Occipital lobe (tissue), 2 donors: ENCODE measurements around the gene COX6B1. TPM values are rescaled to one million over a fixed set of nuclear protein-coding genes. Genes with fewer than 3 reads are reported as not detected.
"Not testable (repeated sequence)": the region's sequence is repeated elsewhere in the genome, so short reads cannot be mapped to it uniquely, and the experiment has no call there.

Experiments
- DNase-seq: peaks from one replicate; lab custom pipeline; 2025; lab: John Stamatoyannopoulos, UW
- total RNA-seq: library from RNA; depleted of rRNA; stranded (reverse); fragments of >200 nt; gene quantifications from one replicate; pipeline ENCODE4 v1.2.3, GENCODE V29; 2014

Gene COX6B1, protein sequence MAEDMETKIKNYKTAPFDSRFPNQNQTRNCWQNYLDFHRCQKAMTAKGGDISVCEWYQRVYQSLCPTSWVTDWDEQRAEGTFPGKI
- 119 TPM for total RNA-seq

- peak; percentile 95 for DNase-seq
These were observed at the start of gene COX6B1 for GRCh38 chr19:35648017-35648961. Gene COX6B1 (plus strand): TSS chr19:35648323. CDS start chr19:35651244, 2,921 bp downstream.

DNA sequence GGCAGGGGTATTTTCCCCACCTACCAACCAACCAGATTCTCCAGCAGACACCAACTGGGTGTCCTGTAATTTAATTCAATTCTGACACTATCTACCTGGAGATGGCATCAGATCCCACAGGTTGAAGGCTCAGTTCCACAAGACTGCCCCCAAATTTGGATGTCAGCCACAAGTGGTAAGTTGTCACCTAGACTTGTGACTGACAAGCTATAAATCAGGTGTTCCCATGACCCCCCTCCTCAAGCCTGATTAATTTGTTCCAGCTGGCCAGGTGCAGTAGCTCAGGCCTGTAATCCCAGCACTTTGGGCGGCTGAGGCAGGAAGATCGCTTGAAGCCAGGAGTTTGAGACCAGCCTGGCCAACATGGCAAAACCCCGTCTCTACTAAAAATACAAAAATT is 46.2 kb upstream of the COX6B1 start:
- no peak for DNase-seq

- not testable (repeated sequence) for DNase-seq
These were observed 43.7 kb upstream of the COX6B1 start for GRCh38 chr19:35604436-35604835.

DNA sequence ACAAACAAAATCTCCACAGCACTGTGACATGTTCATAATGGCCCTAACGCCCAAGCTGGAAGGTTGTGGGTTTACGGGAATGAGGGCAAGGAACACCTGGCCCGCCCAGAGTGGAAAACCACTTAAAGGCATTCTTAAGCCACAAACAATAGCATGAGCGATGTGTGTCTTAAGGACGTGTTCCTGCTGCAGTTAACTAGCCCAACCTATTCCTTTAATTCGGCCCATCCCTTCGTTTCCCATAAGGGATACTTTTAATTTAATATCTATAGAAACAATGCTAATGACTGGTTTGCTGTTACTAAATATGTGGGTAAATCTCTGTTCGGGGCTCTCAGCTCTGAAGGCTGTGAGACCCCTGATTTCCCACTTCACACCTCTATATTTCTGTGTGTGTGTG is 41.0 kb upstream of the COX6B1 start:
- not testable (repeated sequence) for DNase-seq

- DNase-seq, result no peak
These were observed 40.5 kb upstream of the COX6B1 start for GRCh38 chr19:35607661-35608060.

- no peak for DNase-seq
These were observed 39.9 kb upstream of the COX6B1 start for GRCh38 chr19:35608251-35608650.

DNA sequence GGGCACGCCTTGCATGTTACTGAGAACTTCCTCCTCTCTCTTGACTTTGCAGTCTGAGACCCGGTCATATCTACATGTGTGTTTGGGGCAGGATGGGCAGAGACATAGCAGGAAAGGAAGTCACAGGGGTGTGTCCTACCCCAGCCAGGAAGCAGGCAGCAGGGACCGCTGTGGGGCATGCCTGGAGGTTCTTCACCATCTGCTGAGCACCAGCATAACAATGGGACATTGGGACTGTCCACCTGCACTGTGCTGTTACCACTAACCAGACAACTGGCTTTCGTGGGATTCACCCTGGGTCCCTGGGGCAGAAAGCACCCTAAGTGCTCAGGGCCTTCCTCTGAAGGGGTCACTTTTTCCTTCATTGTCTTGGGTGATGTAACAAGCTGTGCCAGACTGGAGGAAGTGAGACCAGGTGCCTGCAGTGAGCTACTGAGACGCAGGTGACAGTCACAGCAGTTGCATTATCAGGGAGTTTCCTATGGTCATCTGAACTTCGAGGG is 38.2 kb upstream of the COX6B1 start:
- no peak for DNase-seq

GRCh38 chr19:35612224-35612558 is 35.9 kb upstream of the COX6B1 start:
- no peak for DNase-seq

GRCh38 chr19:35612559-35613321 is 35.4 kb upstream of the COX6B1 start, which contains the start of gene HAUS5:
Gene HAUS5 (plus strand): TSS chr19:35612735. CDS start chr19:35612795, 60 bp downstream.
- DNase-seq, result peak; percentile 87

DNA sequence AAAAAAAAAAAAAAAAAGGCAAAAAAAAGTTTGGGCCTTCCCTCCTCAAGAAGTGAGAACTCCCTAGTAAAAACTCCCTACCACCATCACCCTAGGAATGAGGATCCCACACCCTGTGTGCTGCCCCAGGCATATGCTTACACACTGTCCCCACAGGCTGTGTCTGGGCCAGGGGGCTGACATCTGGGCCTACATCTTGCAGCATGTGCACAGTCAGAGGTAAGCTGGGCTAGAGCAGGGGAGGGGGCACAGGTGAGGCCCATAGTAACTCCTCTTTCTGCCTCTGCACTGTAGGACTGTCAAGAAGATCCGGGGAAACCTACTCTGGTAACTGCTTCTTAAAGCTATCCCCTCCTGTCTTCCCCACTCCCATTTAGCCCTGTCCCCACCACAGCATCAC is 34.5 kb upstream of the COX6B1 start:
- no peak for DNase-seq

GRCh38 chr19:35615036-35615435 is 33.1 kb upstream of the COX6B1 start:
- no peak for DNase-seq

- no peak for DNase-seq
These were observed 29.3 kb upstream of the COX6B1 start for GRCh38 chr19:35618857-35619256.

DNA sequence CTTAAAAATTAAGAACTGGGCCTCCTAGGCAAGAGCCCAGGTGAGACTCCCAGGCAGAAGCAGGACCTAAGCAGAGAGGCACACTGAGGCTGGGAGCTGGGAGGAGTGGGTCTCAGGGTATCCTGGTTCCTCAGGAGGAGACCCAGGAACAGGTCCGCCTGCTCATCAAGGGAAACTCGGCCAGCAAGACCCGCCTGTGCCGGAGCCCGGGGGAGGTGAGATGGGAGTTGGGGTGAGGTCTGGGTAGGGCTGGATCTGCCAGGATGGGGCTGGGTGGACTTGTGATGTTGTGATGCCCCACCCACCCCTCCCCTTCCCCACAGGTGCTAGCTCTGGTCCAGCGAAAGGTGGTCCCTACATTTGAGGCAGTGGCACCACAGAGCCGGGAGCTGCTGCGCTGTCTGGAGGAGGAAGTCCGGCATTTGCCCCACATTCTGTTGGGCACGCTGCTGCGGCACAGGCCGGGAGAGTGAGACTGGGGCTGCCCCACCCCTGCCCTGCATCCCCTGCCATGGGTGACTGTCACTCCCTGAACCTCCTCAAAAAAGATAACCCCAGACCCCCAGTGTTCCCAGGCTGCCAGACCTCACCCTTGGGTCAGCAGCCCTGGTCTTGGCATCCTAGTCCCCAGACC is 28.7 kb upstream of the COX6B1 start:
- no peak for DNase-seq

- no peak for DNase-seq
These were observed 28.1 kb upstream of the COX6B1 start for GRCh38 chr19:35620001-35620400.

- no peak for DNase-seq
These were observed 26.4 kb upstream of the COX6B1 start for GRCh38 chr19:35621708-35622107.

DNA sequence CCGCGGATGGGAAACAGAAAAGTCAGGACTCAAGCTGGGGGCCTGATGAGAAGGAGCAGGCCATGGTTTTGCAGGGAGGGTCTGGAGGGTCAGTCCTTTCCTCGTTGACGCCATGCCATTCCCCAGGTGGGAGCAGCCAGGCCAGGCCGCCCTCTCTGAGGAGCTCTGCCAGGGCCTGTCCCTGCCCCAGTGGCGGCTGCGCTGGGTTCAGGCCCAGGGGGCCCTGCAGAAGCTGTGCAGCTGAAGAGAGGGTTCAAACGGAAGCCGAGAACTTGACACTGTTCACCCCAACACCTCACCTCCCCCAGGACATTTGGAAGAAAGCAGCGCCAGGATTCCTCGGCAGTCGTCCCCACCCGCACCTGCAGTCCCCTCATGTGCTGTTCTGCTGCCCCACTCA is 25.4 kb upstream of the COX6B1 start:
- no peak for DNase-seq

DNA sequence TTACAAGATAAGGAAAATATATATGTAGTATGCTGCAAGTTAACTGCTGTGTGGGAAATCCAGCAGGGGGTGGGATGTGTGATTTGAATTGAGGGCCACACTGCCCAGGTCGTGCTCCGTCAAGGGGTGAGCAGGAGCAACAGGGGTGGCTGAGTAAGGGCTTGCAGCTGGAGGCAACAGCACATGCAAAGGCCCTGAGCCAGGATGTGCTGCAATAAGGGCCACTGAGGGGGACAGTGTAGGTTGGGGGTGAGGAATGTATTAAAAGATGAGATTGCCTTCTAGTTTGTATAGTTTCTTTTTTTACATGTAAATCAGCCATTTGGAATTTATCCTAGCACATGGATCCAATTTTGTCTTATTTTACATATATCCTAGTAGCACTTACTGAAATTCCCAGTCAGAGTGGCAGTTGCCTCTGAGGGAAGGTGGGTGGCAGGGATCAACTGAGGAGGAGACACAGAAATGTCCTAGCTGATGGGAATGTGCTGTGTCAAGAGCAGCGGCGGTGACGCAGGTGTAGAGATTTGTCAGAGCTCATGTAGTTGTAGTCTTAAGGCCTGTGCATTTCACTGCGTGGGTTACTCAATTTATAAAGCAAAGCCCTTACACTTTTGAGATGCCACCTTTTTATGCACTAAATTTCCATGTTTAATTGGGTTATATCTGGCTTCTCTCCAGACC is 24.7 kb upstream of the COX6B1 start:
- DNase-seq, result no peak

DNA sequence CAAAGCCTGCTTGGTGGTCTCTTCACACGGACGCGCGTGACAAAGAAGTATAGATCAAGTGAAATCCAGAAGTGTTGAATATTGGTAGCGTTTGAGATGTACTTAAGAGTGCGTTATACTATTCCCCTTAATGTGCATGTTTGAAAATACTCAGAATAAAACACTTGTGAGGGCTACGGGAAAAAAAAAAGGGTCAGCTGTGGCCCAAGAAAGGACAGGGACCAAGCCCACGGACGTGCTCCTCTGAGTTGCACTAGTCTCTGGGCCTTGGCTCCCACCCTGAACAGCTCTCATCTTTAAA is 19.9 kb upstream of the COX6B1 start:
- DNase-seq, result no peak

DNA sequence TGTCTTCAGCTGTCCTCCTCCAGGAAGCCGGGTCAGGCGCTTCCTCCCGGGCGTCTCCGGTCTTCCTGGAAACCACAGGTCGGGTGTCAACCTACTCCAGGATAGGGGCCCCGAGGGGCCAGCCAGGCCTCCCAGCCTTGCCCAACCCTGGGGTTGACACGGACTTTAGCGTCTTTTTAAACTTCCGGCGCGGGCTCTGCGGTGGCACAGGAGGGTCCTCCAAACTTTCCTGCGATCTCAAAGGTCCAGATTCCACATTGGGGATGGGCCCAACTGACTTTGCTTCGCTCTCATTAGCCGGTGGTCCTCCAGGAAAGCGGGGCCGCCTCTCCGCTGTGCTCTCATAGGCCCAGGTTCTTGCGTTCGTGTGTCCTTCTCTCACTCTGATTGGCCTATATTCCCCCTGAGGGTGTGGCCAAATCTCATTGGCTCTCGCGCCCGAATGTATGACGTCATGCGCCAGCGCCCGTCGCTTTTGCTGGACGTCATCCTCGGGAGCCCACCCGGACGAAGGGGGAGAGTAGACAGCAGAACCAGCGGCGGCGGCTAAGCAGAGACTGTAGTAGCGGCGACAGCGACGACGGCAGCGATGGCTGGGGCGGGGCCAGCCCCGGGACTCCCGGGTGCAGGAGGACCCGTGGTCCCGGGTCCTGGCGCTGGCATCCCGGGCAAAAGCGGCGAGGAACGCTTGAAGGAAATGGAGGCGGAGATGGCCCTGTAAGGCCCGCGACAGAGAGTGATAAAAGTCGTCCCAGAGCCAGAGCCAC is 19.4 kb upstream of the COX6B1 start, which contains the start of gene RBM42:
Gene RBM42 (plus strand): TSS at position 472 of the 767 bp plus-strand sequence. CDS start 118 bp downstream, at position 590.
- DNase-seq, result peak; percentile 92

- no peak for DNase-seq
These were observed 18.8 kb upstream of the COX6B1 start for GRCh38 chr19:35629332-35629633.
